HEK293 (cell line): ENCODE measurements around the gene ZCCHC17.
A peak's percentile ranks its signal among the peaks of the same experiment; 100 is the strongest.

Experiments
- CTCF ChIA-PET: fragments of 350-600 bp; formaldehyde crosslinking; extraction: SDS; loops from one replicate; lab custom pipeline; 2021; ENCODE audit warnings: antibody characterized with exemption; lab: Yijun Ruan, JAX
- POLR2A ChIA-PET: fragments of 300-600 bp; formaldehyde crosslinking; extraction: SDS; loops from one replicate; lab custom pipeline; 2020; ENCODE audit warnings: antibody characterized with exemption, inconsistent platforms; lab: Yijun Ruan, JAX
- H3K27ac ChIP-seq: fragments of 200-500 bp; sonication (Bioruptor generic); 2 replicates; pipeline ENCODE4 v1.5.1; 2014; ENCODE audit warnings: low read depth, low read length, control low read depth, inconsistent platforms; ENCODE audit errors: extremely low read depth
- H3K36me3 ChIP-seq, 2 experiments: fragments of 200-500 bp in 1 of 2; sonication (Bioruptor generic) in 1 of 2; 1 replicate in 1 of 2; 2 replicates in 1 of 2; pipeline ENCODE4 v1.5.1; 2014 to 2017; ENCODE audit warnings: inconsistent platforms in 2 of 2, low read length in 2 of 2; ENCODE audit not compliant: control insufficient read depth in 2 of 2, insufficient read depth in 1 of 2
- H3K4me1 ChIP-seq: fragments of 200-500 bp; sonication (Bioruptor generic); 2 replicates; pipeline ENCODE4 v1.5.1; 2014; ENCODE audit warnings: mild to moderate bottlenecking, low read length, inconsistent platforms; ENCODE audit not compliant: control insufficient read depth, insufficient read depth
- H3K4me3 ChIP-seq: 2 replicates; pipeline ENCODE4 v1.5.1; 2011; ENCODE audit warnings: low read depth, mild to moderate bottlenecking, control low read depth, low read length, moderate library complexity
- H3K9me3 ChIP-seq: fragments of 200-500 bp; sonication (Bioruptor generic); 2 replicates; pipeline ENCODE4 v1.5.1; 2014; ENCODE audit warnings: low read depth, low read length, inconsistent platforms; ENCODE audit not compliant: control insufficient read depth, insufficient read depth
- BCL11B ChIP-seq: fragments of 450-650 bp; formaldehyde crosslinking; IDR thresholded peaks from 2 replicates; pipeline ENCODE4 v1.5.1; 2016; ENCODE audit warnings: low read depth, missing biosample characterization, missing genetic modification characterization
- GLIS1 ChIP-seq: fragments of 450-650 bp; formaldehyde crosslinking; IDR thresholded peaks from 2 replicates; pipeline ENCODE4 v1.5.1; 2016; ENCODE audit warnings: missing biosample characterization, missing genetic modification characterization
- GLIS2 ChIP-seq: fragments of 450-650 bp; formaldehyde crosslinking; IDR thresholded peaks from 2 replicates; pipeline ENCODE4 v1.5.1; 2016; ENCODE audit warnings: missing biosample characterization, missing genetic modification characterization
- HIC1 ChIP-seq: fragments of 450-650 bp; formaldehyde crosslinking; IDR thresholded peaks from 2 replicates; pipeline ENCODE4 v1.5.1; 2016; ENCODE audit warnings: missing biosample characterization, missing genetic modification characterization
- KLF1 ChIP-seq: fragments of 450-650 bp; formaldehyde crosslinking; IDR thresholded peaks from 2 replicates; pipeline ENCODE4 v1.5.1; 2016; ENCODE audit warnings: missing biosample characterization, missing genetic modification characterization
- KLF9 ChIP-seq: fragments of 450-650 bp; formaldehyde crosslinking; IDR thresholded peaks from 2 replicates; pipeline ENCODE4 v1.5.1; 2016; ENCODE audit warnings: missing biosample characterization, missing genetic modification characterization, low read depth
- PRDM6 ChIP-seq: fragments of 450-650 bp; formaldehyde crosslinking; IDR thresholded peaks from 2 replicates; pipeline ENCODE4 v1.5.1; 2017; ENCODE audit warnings: missing biosample characterization, missing genetic modification characterization
- SP2 ChIP-seq: fragments of 450-650 bp; formaldehyde crosslinking; IDR thresholded peaks from 2 replicates; pipeline ENCODE4 v1.5.1; 2016; ENCODE audit warnings: missing biosample characterization, missing genetic modification characterization
- YY1 ChIP-seq: fragments of 450-650 bp; formaldehyde crosslinking; IDR thresholded peaks from 2 replicates; pipeline ENCODE4 v1.5.1; 2018; ENCODE audit warnings: missing biosample characterization, missing genetic modification characterization
- ZBTB17 ChIP-seq: fragments of 450-650 bp; formaldehyde crosslinking; IDR thresholded peaks from 2 replicates; pipeline ENCODE4 v1.5.1; 2016; ENCODE audit warnings: missing biosample characterization, missing genetic modification characterization
- ZBTB8A ChIP-seq: fragments of 450-650 bp; formaldehyde crosslinking; IDR thresholded peaks from 2 replicates; pipeline ENCODE4 v1.5.1; 2016; ENCODE audit warnings: missing biosample characterization, missing genetic modification characterization
- ZFHX2 ChIP-seq: fragments of 450-650 bp; formaldehyde crosslinking; conservative IDR thresholded peaks from 2 replicates; pipeline ENCODE4 v1.5.1; 2016; ENCODE audit warnings: missing biosample characterization, missing genetic modification characterization
- ZNF146 ChIP-seq: fragments of 450-650 bp; formaldehyde crosslinking; IDR thresholded peaks from 2 replicates; pipeline ENCODE4 v1.5.1; 2016; ENCODE audit warnings: missing biosample characterization, missing genetic modification characterization
- ZNF155 ChIP-seq: fragments of 450-650 bp; formaldehyde crosslinking; IDR thresholded peaks from 2 replicates; pipeline ENCODE4 v1.5.1; 2016; ENCODE audit warnings: missing biosample characterization, missing genetic modification characterization
- ZNF175 ChIP-seq: fragments of 450-650 bp; formaldehyde crosslinking; IDR thresholded peaks from 2 replicates; pipeline ENCODE4 v1.5.1; 2016; ENCODE audit warnings: missing biosample characterization, missing genetic modification characterization
- ZNF223 ChIP-seq: fragments of 450-650 bp; formaldehyde crosslinking; IDR thresholded peaks from 2 replicates; pipeline ENCODE4 v1.5.1; 2016; ENCODE audit warnings: missing biosample characterization, missing genetic modification characterization
- ZNF24 ChIP-seq: fragments of 450-650 bp; formaldehyde crosslinking; IDR thresholded peaks from 2 replicates; pipeline ENCODE4 v1.5.1; 2016; ENCODE audit warnings: missing biosample characterization, missing genetic modification characterization
- ZNF248 ChIP-seq: fragments of 450-650 bp; formaldehyde crosslinking; IDR thresholded peaks from 2 replicates; pipeline ENCODE4 v1.5.1; 2017; ENCODE audit warnings: missing biosample characterization, missing genetic modification characterization
- ZNF335 ChIP-seq: fragments of 450-650 bp; formaldehyde crosslinking; conservative IDR thresholded peaks from 2 replicates; pipeline ENCODE4 v1.5.1; 2016; ENCODE audit warnings: missing biosample characterization, missing genetic modification characterization
- ZNF404 ChIP-seq: fragments of 450-650 bp; formaldehyde crosslinking; IDR thresholded peaks from 2 replicates; pipeline ENCODE4 v1.5.1; 2017; ENCODE audit warnings: missing biosample characterization, missing genetic modification characterization
- ZNF561 ChIP-seq: fragments of 450-650 bp; IDR thresholded peaks from 2 replicates; pipeline ENCODE4 v1.5.1; 2018; ENCODE audit warnings: missing biosample characterization, missing genetic modification characterization, borderline replicate concordance
- ZNF600 ChIP-seq: fragments of 450-650 bp; formaldehyde crosslinking; IDR thresholded peaks from 2 replicates; pipeline ENCODE4 v1.5.1; 2016; ENCODE audit warnings: missing biosample characterization, missing genetic modification characterization
- ZNF660 ChIP-seq: fragments of 450-650 bp; IDR thresholded peaks from 2 replicates; pipeline ENCODE4 v1.5.1; 2018; ENCODE audit warnings: missing biosample characterization, mild to moderate bottlenecking, missing genetic modification characterization
- ZXDB ChIP-seq: fragments of 450-650 bp; formaldehyde crosslinking; IDR thresholded peaks from 2 replicates; pipeline ENCODE4 v1.5.1; 2016; ENCODE audit warnings: missing biosample characterization, missing genetic modification characterization
- TF ChIP-seq, protein P1 (sequence below): fragments of 450-650 bp; formaldehyde crosslinking; optimal IDR thresholded peaks from 2 replicates; pipeline ENCODE3; 2016; ENCODE audit warnings: missing biosample characterization, mild to moderate bottlenecking, missing genetic modification characterization

The ZCCHC17 gene

DNA sequence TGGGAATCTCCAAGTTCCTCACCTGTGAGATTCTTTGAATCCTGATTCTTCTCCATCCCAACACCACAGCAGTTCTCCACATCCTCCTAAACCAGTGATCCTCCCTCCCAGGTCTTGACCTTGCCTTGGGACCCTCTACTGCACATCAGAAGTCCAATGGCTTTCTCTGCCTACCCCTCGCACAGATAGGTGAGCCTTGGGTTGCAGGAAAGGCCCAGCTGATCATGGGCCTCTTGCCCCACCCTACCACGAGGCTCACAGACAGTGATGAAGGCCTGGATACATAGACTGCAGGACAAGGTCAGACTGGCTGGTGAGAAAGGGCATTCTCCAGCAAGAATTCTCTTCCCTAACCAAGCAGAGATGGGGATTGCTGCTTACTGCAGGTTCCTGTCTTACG lies 75.2 kb downstream of the ZCCHC17 start:
- H3K9me3 ChIP-seq = no peaks in the 10 kb centered on the region
- ChIA-PET CTCF (interaction anchor here (0.6 to 1.6 kb wide), 6 partner anchors 19 to 1144 kb away, joined by 3 to 5 read pairs (median 4); no protein-coding TSS in a partner anchor), POLR2A (interaction anchor here (0.7 to 3.8 kb wide), 2 partner anchors 12 to 75 kb away, joined by 3 to 39 read pairs; partner anchors contain the start of genes SNRNP40 and ZCCHC17)
- H3K4me1 ChIP-seq = no peaks in the 10 kb centered on the region
- H3K4me3 ChIP-seq = no peak overlapping the region
- no peak for TF ChIP-seq ZNF24 (tag by site-specific recombination)
- H3K27ac ChIP-seq = no peak overlapping the region
- peaks cover 0 to 8% of the 10 kb centered on the region in 2 experiments; a peak in 1 of 3 replicates for H3K36me3 ChIP-seq

DNA sequence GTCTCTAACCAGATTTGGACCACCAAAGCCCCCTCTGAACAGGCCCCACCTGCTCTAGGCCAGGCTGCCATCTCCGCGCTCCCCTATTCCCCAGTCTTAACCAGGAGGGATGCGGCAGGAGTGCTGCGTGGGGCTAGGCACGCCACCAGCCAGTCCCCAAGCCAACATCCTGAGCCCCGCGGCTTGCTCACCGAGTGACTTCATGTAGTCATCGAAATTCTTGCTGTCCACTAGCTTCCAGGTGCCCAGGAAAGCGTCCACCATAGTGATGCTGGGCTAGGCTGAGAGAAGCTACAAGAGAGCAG lies 75.9 kb downstream of the ZCCHC17 start:
- peaks cover 0 to 1% of the 10 kb centered on the region in 2 experiments; a peak in 1 of 3 replicates for H3K36me3 ChIP-seq
- ChIA-PET CTCF (interaction anchor here (0.7 to 2.0 kb wide), 3 partner anchors 22 to 192 kb away, joined by 3 to 16 read pairs (median 4); no protein-coding TSS in a partner anchor), POLR2A (interaction anchor here (0.6 to 3.8 kb wide), 3 partner anchors 20 to 76 kb away, joined by 3 to 39 read pairs (median 3); partner anchors contain the start of genes SNRNP40 and ZCCHC17)
- TF ChIP-seq KLF9 (no peak), ZNF600 (tag by site-specific recombination) (no peak), ZNF155 (no peak)
- no peaks in the 10 kb centered on the region for H3K4me1 ChIP-seq
- H3K9me3 ChIP-seq = no peaks in the 10 kb centered on the region
- H3K27ac ChIP-seq = no peak overlapping the region; the same call in 1 of the 2 replicates
- no peak overlapping the region for H3K4me3 ChIP-seq

DNA sequence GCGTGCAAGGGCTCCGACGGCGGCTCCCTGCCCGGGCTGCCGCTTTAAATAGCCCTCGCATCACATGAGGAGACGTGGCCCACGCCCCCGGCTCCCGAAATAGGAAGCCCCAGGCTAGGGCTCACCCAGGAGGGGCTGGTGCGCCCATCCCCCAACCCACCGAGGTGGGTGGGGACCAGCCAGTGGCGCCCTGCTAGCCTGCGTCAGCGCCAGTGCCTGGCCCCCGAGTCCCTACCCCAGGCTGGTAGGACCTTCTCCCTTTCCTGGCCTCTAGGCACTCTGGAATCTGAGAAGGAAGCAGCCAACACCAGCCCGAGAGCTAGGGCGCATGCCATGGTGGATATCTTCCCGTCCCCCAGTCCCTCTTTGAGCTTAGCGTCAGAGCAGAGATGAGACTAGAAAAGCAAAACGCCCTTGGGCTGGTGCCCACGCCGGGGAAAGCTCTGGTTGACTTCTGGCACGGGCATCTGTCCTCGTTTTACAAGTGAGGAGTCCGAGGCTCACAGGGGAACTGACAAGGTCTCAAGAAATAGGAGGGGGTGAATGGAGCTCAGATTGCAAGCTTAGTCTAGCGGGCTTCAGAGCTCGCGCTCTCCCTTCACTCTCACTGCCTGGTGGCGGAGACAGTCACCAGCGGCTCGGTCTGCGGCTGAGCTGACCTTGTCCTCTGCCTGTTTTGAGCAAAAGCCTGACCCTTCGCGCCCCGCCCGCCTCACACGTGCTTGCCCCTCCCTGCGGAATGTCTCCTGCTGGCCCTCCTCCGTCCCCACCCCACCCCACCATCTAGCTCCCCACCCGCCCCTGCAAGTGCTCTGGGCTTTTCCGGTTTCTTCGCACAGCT lies 76.4 kb downstream of the ZCCHC17 start, which contains the start of gene FABP3:
Gene FABP3 (minus strand): TSS at position 21 of the 841 bp plus-strand sequence. CDS start 62 bp downstream, outside the sequence.
- POLR2A ChIA-PET = interaction anchor here (0.6 to 3.8 kb wide), 6 partner anchors 11 to 188 kb away, joined by 3 to 39 read pairs (median 4); partner anchors contain the start of genes SNRNP40 and ZCCHC17
- Histone ChIP-seq H3K9me3 (no peaks in the 10 kb centered on the region), H3K27ac (peak within 1 kb of the TSS; percentile 38; the same call in 1 of the 2 replicates), H3K4me3 (peak within 1 kb of the TSS; percentile 25), H3K36me3 (no peaks in the 10 kb centered on the region), H3K4me1 (no peaks in the 10 kb centered on the region)
- CTCF ChIA-PET = interaction anchor here (0.8 to 2.0 kb wide), 7 partner anchors 11 to 342 kb away, joined by 4 to 16 read pairs (median 5); no protein-coding TSS in a partner anchor
- 0 out of 2 replicates have a peak, but pooled peaks have one; percentile 15 for TF ChIP-seq HIC1
- TF ChIP-seq, protein P1, sequence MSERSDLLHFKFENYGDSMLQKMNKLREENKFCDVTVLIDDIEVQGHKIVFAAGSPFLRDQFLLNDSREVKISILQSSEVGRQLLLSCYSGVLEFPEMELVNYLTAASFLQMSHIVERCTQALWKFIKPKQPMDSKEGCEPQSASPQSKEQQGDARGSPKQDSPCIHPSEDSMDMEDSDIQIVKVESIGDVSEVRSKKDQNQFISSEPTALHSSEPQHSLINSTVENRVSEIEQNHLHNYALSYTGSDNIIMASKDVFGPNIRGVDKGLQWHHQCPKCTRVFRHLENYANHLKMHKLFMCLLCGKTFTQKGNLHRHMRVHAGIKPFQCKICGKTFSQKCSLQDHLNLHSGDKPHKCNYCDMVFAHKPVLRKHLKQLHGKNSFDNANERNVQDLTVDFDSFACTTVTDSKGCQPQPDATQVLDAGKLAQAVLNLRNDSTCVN (tag by site-specific recombination) = peak; percentile 7
- no peak for TF ChIP-seq BCL11B (tag by site-specific recombination)
- peak; percentile 66 for TF ChIP-seq ZBTB8A (tag by site-specific recombination)
- peak; percentile 30; the same call in 1 of the 2 replicates for TF ChIP-seq GLIS2 (tag by site-specific recombination)
- TF ChIP-seq ZNF561 = 0 out of 2 replicates have a peak, but pooled peaks have one; percentile 15
- no peak for TF ChIP-seq YY1 (tag by site-specific recombination)
- TF ChIP-seq ZNF223 (tag by site-specific recombination) = no peak
- no peak for TF ChIP-seq PRDM6 (tag by site-specific recombination)
- TF ChIP-seq ZNF600 (tag by site-specific recombination) = peak; percentile 90
- TF ChIP-seq SP2 (tag by site-specific recombination) = peak; percentile 39; the same call in 1 of the 2 replicates
- no peak for TF ChIP-seq ZNF404
- no peak for TF ChIP-seq ZNF248 (tag by site-specific recombination)
- TF ChIP-seq GLIS1 (tag by site-specific recombination) = peak; percentile 61
- peak; percentile 98 for TF ChIP-seq ZBTB17
- 0 out of 2 replicates have a peak, but pooled peaks have one; percentile 23 for TF ChIP-seq ZNF660
- TF ChIP-seq ZNF175 (tag by site-specific recombination) = no peak
- TF ChIP-seq ZNF146 (tag by site-specific recombination) = no peak
- TF ChIP-seq KLF9 = peak; percentile 47; the same call in 1 of the 2 replicates
- peak; percentile 88 for TF ChIP-seq ZNF335 (tag by site-specific recombination)
- peak; percentile 82 for TF ChIP-seq KLF1 (tag by site-specific recombination)
- peak; percentile 85 for TF ChIP-seq ZFHX2 (tag by site-specific recombination)
- TF ChIP-seq ZXDB = 0 out of 2 replicates have a peak, but pooled peaks have one; percentile 7
